ENCODE measurements around the gene LINC00632. TPM values are rescaled to one million over a fixed set of nuclear protein-coding genes. Genes with fewer than 3 reads are reported as not detected.

LINC00632 gene
- polyA plus RNA-seq, 2 of the 4 experiments (the other 2 are of a cell fraction): 2.3 to 23.9 TPM

GRCh38 chrX:140815868-140816267 is 106.3 kb downstream of the LINC00632 start:
- no peak for TF ChIP-seq CEBPB (IDR thresholded peaks at IDR 0.05)
- TF ChIP-seq MAX (IDR thresholded peaks at IDR 0.05): no peak
- TF ChIP-seq MAZ (IDR thresholded peaks at IDR 0.05; ENCODE audit: borderline replicate concordance, low read depth, low read length): no peak
- TF ChIP-seq SMC3 (IDR thresholded peaks at IDR 0.05): no peak
- TF ChIP-seq RNF2 (IDR thresholded peaks at IDR 0.05; ENCODE audit: borderline replicate concordance, low read depth): no peak
- no peak for TF ChIP-seq HOXB13 (CRISPR knock-in tag; IDR thresholded peaks at IDR 0.05; ENCODE audit: low read depth)
- no peak for TF ChIP-seq NR3C1 (IDR thresholded peaks at IDR 0.05)
- TF ChIP-seq FOSB (CRISPR knock-in tag; IDR thresholded peaks at IDR 0.05): no peak
- no peak for TF ChIP-seq RAD21 (conservative IDR thresholded peaks at IDR 0.05 in 1 of 2, IDR thresholded peaks at IDR 0.05 in 1 of 2)
- no peak for TF ChIP-seq ESRRA (IDR thresholded peaks at IDR 0.05; ENCODE audit: borderline replicate concordance, low read length)
- no peak for TF ChIP-seq KDM1A (IDR thresholded peaks at IDR 0.05; ENCODE audit: low read depth)
- no peak for TF ChIP-seq RCOR1 (IDR thresholded peaks at IDR 0.05; ENCODE audit: low read depth, low read length)
- no peak for TF ChIP-seq BHLHE40 (IDR thresholded peaks at IDR 0.05; ENCODE audit: low read depth, low read length)
- TF ChIP-seq CBX2 (IDR thresholded peaks at IDR 0.05; ENCODE audit: borderline replicate concordance, low read depth): no peak
- Histone ChIP-seq H3K27ac (no peak overlapping the region), H3K4me2 (no peak overlapping the region), H3K4me1 (no peaks in the 10 kb centered on the region), H3K4me3 (no peak overlapping the region), H3K9me3 (no peaks in the 10 kb centered on the region)
- FAIRE-seq: no peak
- ATAC-seq: no peak
- ChIA-PET POLR2A (no interaction called here), CTCF (interaction anchor here (1.4 kb wide), 1 partner anchor 11 kb away, joined by 4 read pairs; no protein-coding TSS in a partner anchor)
- 52% methylated on average over 6 of the region's 6 CpGs for WGBS (ENCODE audit: missing lambda C conversion rate)
- DNase-seq (ENCODE audit: low read depth in 1 of 2, low spot score in 1 of 2): no peak

GRCh38 chrX:140817943-140818342 is 108.4 kb downstream of the LINC00632 start:
- H3K9me3 ChIP-seq: no peaks in the 10 kb centered on the region
- 42% methylated on average over 6 of the region's 6 CpGs for WGBS (ENCODE audit: missing lambda C conversion rate)
- TF ChIP-seq NFE2L2 (conservative IDR thresholded peaks at IDR 0.05; ENCODE audit: low read length) (no peak), HDAC2 (IDR thresholded peaks at IDR 0.05) (no peak), HOXB5 (CRISPR knock-in tag; IDR thresholded peaks at IDR 0.05) (no peak), SMC3 (IDR thresholded peaks at IDR 0.05) (peak; percentile 35; the same call in 1 of the 3 replicates), ZSCAN20 (CRISPR knock-in tag; IDR thresholded peaks at IDR 0.05) (no peak), ZNF302 (CRISPR knock-in tag; IDR thresholded peaks at IDR 0.05) (no peak), RARB (CRISPR knock-in tag; IDR thresholded peaks at IDR 0.05) (no peak), CBX8 (IDR thresholded peaks at IDR 0.05) (no peak), CBX2 (IDR thresholded peaks at IDR 0.05; ENCODE audit: borderline replicate concordance, low read depth) (no peak), NR3C1 (IDR thresholded peaks at IDR 0.05) (no peak), SREBF2 (IDR thresholded peaks at IDR 0.05) (no peak), BHLHE40 (IDR thresholded peaks at IDR 0.05; ENCODE audit: low read depth, low read length) (no peak), JUN (IDR thresholded peaks at IDR 0.05) (no peak), ESRRA (IDR thresholded peaks at IDR 0.05; ENCODE audit: borderline replicate concordance, low read length) (no peak), EHMT2 (IDR thresholded peaks at IDR 0.05; ENCODE audit: low read depth) (no peak), CEBPB (IDR thresholded peaks at IDR 0.05) (no peak), RAD21 (conservative IDR thresholded peaks at IDR 0.05 in 1 of 2, IDR thresholded peaks at IDR 0.05 in 1 of 2) (peak; percentile 61), HOXA7 (CRISPR knock-in tag; IDR thresholded peaks at IDR 0.05) (no peak), TFCP2L1 (CRISPR knock-in tag; IDR thresholded peaks at IDR 0.05) (no peak)
- TF ChIP-seq, protein P1, sequence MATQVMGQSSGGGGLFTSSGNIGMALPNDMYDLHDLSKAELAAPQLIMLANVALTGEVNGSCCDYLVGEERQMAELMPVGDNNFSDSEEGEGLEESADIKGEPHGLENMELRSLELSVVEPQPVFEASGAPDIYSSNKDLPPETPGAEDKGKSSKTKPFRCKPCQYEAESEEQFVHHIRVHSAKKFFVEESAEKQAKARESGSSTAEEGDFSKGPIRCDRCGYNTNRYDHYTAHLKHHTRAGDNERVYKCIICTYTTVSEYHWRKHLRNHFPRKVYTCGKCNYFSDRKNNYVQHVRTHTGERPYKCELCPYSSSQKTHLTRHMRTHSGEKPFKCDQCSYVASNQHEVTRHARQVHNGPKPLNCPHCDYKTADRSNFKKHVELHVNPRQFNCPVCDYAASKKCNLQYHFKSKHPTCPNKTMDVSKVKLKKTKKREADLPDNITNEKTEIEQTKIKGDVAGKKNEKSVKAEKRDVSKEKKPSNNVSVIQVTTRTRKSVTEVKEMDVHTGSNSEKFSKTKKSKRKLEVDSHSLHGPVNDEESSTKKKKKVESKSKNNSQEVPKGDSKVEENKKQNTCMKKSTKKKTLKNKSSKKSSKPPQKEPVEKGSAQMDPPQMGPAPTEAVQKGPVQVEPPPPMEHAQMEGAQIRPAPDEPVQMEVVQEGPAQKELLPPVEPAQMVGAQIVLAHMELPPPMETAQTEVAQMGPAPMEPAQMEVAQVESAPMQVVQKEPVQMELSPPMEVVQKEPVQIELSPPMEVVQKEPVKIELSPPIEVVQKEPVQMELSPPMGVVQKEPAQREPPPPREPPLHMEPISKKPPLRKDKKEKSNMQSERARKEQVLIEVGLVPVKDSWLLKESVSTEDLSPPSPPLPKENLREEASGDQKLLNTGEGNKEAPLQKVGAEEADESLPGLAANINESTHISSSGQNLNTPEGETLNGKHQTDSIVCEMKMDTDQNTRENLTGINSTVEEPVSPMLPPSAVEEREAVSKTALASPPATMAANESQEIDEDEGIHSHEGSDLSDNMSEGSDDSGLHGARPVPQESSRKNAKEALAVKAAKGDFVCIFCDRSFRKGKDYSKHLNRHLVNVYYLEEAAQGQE (IDR thresholded peaks at IDR 0.05): no peak
- TF ChIP-seq, protein P2, sequence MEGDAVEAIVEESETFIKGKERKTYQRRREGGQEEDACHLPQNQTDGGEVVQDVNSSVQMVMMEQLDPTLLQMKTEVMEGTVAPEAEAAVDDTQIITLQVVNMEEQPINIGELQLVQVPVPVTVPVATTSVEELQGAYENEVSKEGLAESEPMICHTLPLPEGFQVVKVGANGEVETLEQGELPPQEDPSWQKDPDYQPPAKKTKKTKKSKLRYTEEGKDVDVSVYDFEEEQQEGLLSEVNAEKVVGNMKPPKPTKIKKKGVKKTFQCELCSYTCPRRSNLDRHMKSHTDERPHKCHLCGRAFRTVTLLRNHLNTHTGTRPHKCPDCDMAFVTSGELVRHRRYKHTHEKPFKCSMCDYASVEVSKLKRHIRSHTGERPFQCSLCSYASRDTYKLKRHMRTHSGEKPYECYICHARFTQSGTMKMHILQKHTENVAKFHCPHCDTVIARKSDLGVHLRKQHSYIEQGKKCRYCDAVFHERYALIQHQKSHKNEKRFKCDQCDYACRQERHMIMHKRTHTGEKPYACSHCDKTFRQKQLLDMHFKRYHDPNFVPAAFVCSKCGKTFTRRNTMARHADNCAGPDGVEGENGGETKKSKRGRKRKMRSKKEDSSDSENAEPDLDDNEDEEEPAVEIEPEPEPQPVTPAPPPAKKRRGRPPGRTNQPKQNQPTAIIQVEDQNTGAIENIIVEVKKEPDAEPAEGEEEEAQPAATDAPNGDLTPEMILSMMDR (IDR thresholded peaks at IDR 0.05): peak; percentile 48
- no peak overlapping the region for H3K4me2 ChIP-seq
- ChIA-PET CTCF (no interaction called here), POLR2A (no interaction called here)
- FAIRE-seq: no peak
- H3K4me3 ChIP-seq: no peak overlapping the region
- H3K27ac ChIP-seq: no peak overlapping the region
- ATAC-seq: no peak; a peak in 1 of 6 replicates
- no peaks in the 10 kb centered on the region for H3K4me1 ChIP-seq
- DNase-seq (ENCODE audit: low read depth in 1 of 2, low spot score in 1 of 2): peak; percentile 7 to 30
